ENCODE data around the gene ATP2C1. TPM values are rescaled to one million over a fixed set of nuclear protein-coding genes. Genes with fewer than 3 reads are reported as not detected.

ATP2C1 gene
- total and polyA plus RNA-seq, 8 donors = 12.2 to 54.6 (median 23.6) TPM

GRCh38 chr3:130991126-130991525 lies 97.2 kb downstream of the ATP2C1 start:
- TF ChIP-seq CTCF (IDR thresholded peaks at IDR 0.05) = no peak
- ATAC-seq (no peak), FAIRE-seq (no peak), DNase-seq (no peak)
- Histone ChIP-seq H3K4me3 (no peak overlapping the region), H3K27ac (no peak overlapping the region), H3K9me3 (no peaks in the 10 kb centered on the region), H3K36me3 (no peaks in the 10 kb centered on the region), H3K4me1 (no peaks in the 10 kb centered on the region), H3K27me3 (no peaks in the 10 kb centered on the region)
- intact Hi-C loops (cut with DNase I) = no loop called here
- 94 to 98% methylated on average over 5 of the region's 5 CpGs for WGBS, 2 donors

GRCh38 chr3:130992344-130992743 lies 98.5 kb downstream of the ATP2C1 start:
- 78 to 80% methylated on average over 3 of the region's 3 CpGs for WGBS, 2 donors
- DNase-seq (no peak), FAIRE-seq (no peak), ATAC-seq (no peak)
- TF ChIP-seq CTCF (IDR thresholded peaks at IDR 0.05) = no peak
- Histone ChIP-seq H3K9me3 (no peaks in the 10 kb centered on the region), H3K4me1 (no peaks in the 10 kb centered on the region), H3K36me3 (peaks cover 0 to 2% (median 0%) of the 10 kb centered on the region in 3 donors), H3K4me3 (no peak overlapping the region), H3K27me3 (no peaks in the 10 kb centered on the region), H3K27ac (no peak overlapping the region)
- intact Hi-C loops (cut with DNase I) = no loop called here

- TF ChIP-seq CTCF (IDR thresholded peaks at IDR 0.05) = no peak
- no peaks in the 10 kb centered on the region for H3K27me3 ChIP-seq
- no peak overlapping the region for H3K4me3 ChIP-seq
- peaks cover 0 to 5% (median 0%) of the 10 kb centered on the region in 3 donors for H3K4me1 ChIP-seq
- H3K27ac ChIP-seq = no peak overlapping the region
- FAIRE-seq = no peak
- intact Hi-C loops (cut with DNase I) = no loop called here
- peaks cover 0 to 10% (median 0%) of the 10 kb centered on the region in 3 donors for H3K36me3 ChIP-seq
- H3K9me3 ChIP-seq = no peaks in the 10 kb centered on the region
- 93 to 96% methylated on average over 7 of the region's 7 CpGs for WGBS, 2 donors
- no peak for ATAC-seq
- DNase-seq = no peak
These were observed 103.4 kb downstream of the ATP2C1 start for GRCh38 chr3:130997289-130997688.

GRCh38 chr3:131001071-131001470 lies 107.2 kb downstream of the ATP2C1 start:
- ATAC-seq (no peak), FAIRE-seq (no peak), DNase-seq (no peak)
- H3K4me1 ChIP-seq = peaks cover 0 to 5% (median 0%) of the 10 kb centered on the region in 3 donors
- peaks cover 0 to 10% (median 0%) of the 10 kb centered on the region in 3 donors for H3K36me3 ChIP-seq
- 90 to 97% methylated on average over 1 of the region's 1 CpG for WGBS, 2 donors
- H3K9me3 ChIP-seq = no peaks in the 10 kb centered on the region
- no peaks in the 10 kb centered on the region for H3K27me3 ChIP-seq
- no peak overlapping the region for H3K27ac ChIP-seq
- TF ChIP-seq CTCF (IDR thresholded peaks at IDR 0.05) = no peak
- intact Hi-C loops (cut with DNase I) = no loop called here
- H3K4me3 ChIP-seq = no peak overlapping the region

- ATAC-seq (no peak), DNase-seq (no peak), FAIRE-seq (no peak)
- Histone ChIP-seq H3K27me3 (no peaks in the 10 kb centered on the region), H3K4me1 (peaks cover 0 to under 1% (median 0%) of the 10 kb centered on the region in 3 donors), H3K9me3 (no peaks in the 10 kb centered on the region), H3K4me3 (no peak overlapping the region), H3K27ac (no peak overlapping the region), H3K36me3 (peaks cover 0 to 6% (median 0%) of the 10 kb centered on the region in 3 donors)
- intact Hi-C loops (cut with DNase I) = no loop called here
- 99 to 100% methylated on average over 1 of the region's 1 CpG for whole genome bisulfite sequencing, 2 donors
- TF ChIP-seq CTCF (IDR thresholded peaks at IDR 0.05) = no peak
These were observed 110.7 kb downstream of the ATP2C1 start for GRCh38 chr3:131004603-131005002.
